CD4-positive, alpha-beta T cell treated with Interleukin-17A for 4 hours (primary cell): Measurements from ENCODE around the gene CAMK2G.
"Not testable (repeated sequence)": the region's sequence is repeated elsewhere in the genome, so short reads cannot be mapped to it uniquely, and the experiment has no call there.

ENCODE experiments used
- DNase-seq: peaks from one replicate; pipeline ENCODE4 v3.0.0-alpha.2; 2020; ENCODE audit warnings: mixed read lengths

CAMK2G gene

GRCh38 chr10:73901261-73901660 lies 26.9 kb upstream of the CAMK2G start:
- DNase-seq = no peak

GRCh38 chr10:73900064-73900463 lies 25.7 kb upstream of the CAMK2G start:
- no peak for DNase-seq

GRCh38 chr10:73899423-73899822 lies 25.1 kb upstream of the CAMK2G start:
- no peak for DNase-seq

- no peak for DNase-seq
Measured at GRCh38 chr10:73898730-73899410, 24.5 kb upstream of the CAMK2G start.

GRCh38 chr10:73897693-73898092 lies 23.3 kb upstream of the CAMK2G start:
- DNase-seq = no peak

GRCh38 chr10:73895381-73895780 lies 21.0 kb upstream of the CAMK2G start:
- DNase-seq = not testable (repeated sequence)

- peak; percentile 29 for DNase-seq
Measured at GRCh38 chr10:73894245-73894971, 20.1 kb upstream of the CAMK2G start.

GRCh38 chr10:73893426-73893825 lies 19.1 kb upstream of the CAMK2G start:
- DNase-seq = no peak

GRCh38 chr10:73892310-73893030 lies 18.1 kb upstream of the CAMK2G start:
- DNase-seq = no peak

- DNase-seq = no peak
Measured at GRCh38 chr10:73891540-73891939, 17.2 kb upstream of the CAMK2G start.

- DNase-seq = not testable (repeated sequence)
Measured at GRCh38 chr10:73890830-73891229, 16.5 kb upstream of the CAMK2G start.

- no peak for DNase-seq
Measured at GRCh38 chr10:73890261-73890660, 15.9 kb upstream of the CAMK2G start.

- not testable (repeated sequence) for DNase-seq
Measured at GRCh38 chr10:73889416-73889815, 15.1 kb upstream of the CAMK2G start.

- no peak for DNase-seq
Measured at GRCh38 chr10:73889014-73889413, 14.7 kb upstream of the CAMK2G start.

- DNase-seq = no peak
Measured at GRCh38 chr10:73888514-73888913, 14.2 kb upstream of the CAMK2G start.

GRCh38 chr10:73887294-73888039 lies 13.1 kb upstream of the CAMK2G start:
- DNase-seq = no peak

GRCh38 chr10:73886661-73887293 lies 12.4 kb upstream of the CAMK2G start:
- DNase-seq = no peak

GRCh38 chr10:73886085-73886529 lies 11.8 kb upstream of the CAMK2G start:
- peak; percentile 78 for DNase-seq

GRCh38 chr10:73884017-73884416 lies 9.7 kb upstream of the CAMK2G start:
- no peak for DNase-seq

- no peak for DNase-seq
Measured at GRCh38 chr10:73881221-73881919, 7.0 kb upstream of the CAMK2G start.

GRCh38 chr10:73879296-73880173 lies 5.2 kb upstream of the CAMK2G start:
- DNase-seq = peak; percentile 98
